Measurements from ENCODE around the gene GPR156. TPM values are rescaled to one million over a fixed set of nuclear protein-coding genes. Genes with fewer than 3 reads are reported as not detected.
"Not testable (repeated sequence)": the region's sequence is repeated elsewhere in the genome, so short reads cannot be mapped to it uniquely, and the experiment has no call there.

GPR156 gene
- total RNA-seq, 1 donor from 2014 or later = 0.10 TPM

- DNase-seq (no peak), ATAC-seq (no peak)
- intact Hi-C loops (cut with micrococcal nuclease) = no loop called here
Observed at GRCh38 chr3:120170223-120170622, 114.8 kb downstream of the GPR156 start.

GRCh38 chr3:120169407-120169806, 115.6 kb downstream of the GPR156 start:
- DNase-seq (no peak), ATAC-seq (no peak)
- intact Hi-C loops (cut with micrococcal nuclease) = no loop called here

- DNase-seq (no peak), ATAC-seq (no peak)
- intact Hi-C loops (cut with micrococcal nuclease) = no loop called here
Observed at GRCh38 chr3:120168611-120169010, 116.4 kb downstream of the GPR156 start.

- intact Hi-C loops (cut with micrococcal nuclease) = no loop called here
- DNase-seq (no peak), ATAC-seq (no peak)
Observed at GRCh38 chr3:120168038-120168437, 117.0 kb downstream of the GPR156 start.

GRCh38 chr3:120167488-120167887, 117.5 kb downstream of the GPR156 start:
- ATAC-seq (no peak), DNase-seq (no peak)
- intact Hi-C loops (cut with micrococcal nuclease) = no loop called here

- intact Hi-C loops (cut with micrococcal nuclease) = no loop called here
- DNase-seq (no peak), ATAC-seq (no peak)
Observed at GRCh38 chr3:120163816-120164215, 121.2 kb downstream of the GPR156 start.

GRCh38 chr3:120163026-120163425, 122.0 kb downstream of the GPR156 start:
- no peak for ATAC-seq
- intact Hi-C loops (cut with micrococcal nuclease) = no loop called here
- no peak for DNase-seq

GRCh38 chr3:120162400-120162799, 122.6 kb downstream of the GPR156 start:
- ATAC-seq (no peak), DNase-seq (no peak)
- intact Hi-C loops (cut with micrococcal nuclease) = no loop called here

GRCh38 chr3:120161902-120162301, 123.1 kb downstream of the GPR156 start:
- ATAC-seq (peak; percentile 15), DNase-seq (no peak)
- intact Hi-C loops (cut with micrococcal nuclease) = no loop called here

- DNase-seq (peak; percentile 68), ATAC-seq (peak; percentile 96)
- intact Hi-C loops (cut with micrococcal nuclease) = no loop called here
Observed at GRCh38 chr3:120160050-120160449, 125.0 kb downstream of the GPR156 start.

GRCh38 chr3:120157681-120158080, 127.3 kb downstream of the GPR156 start:
- intact Hi-C loops (cut with micrococcal nuclease) = no loop called here

GRCh38 chr3:120157113-120157512, 127.9 kb downstream of the GPR156 start:
- no peak for ATAC-seq
- DNase-seq = no peak
- intact Hi-C loops (cut with micrococcal nuclease) = no loop called here

More at GRCh38 chr3:120157681-120158080, 127.3 kb downstream of the GPR156 start:
- DNase-seq (no peak), ATAC-seq (no peak)

GRCh38 chr3:120156699-120157098, 128.3 kb downstream of the GPR156 start:
- DNase-seq (no peak), ATAC-seq (no peak)
- intact Hi-C loops (cut with micrococcal nuclease) = no loop called here

- intact Hi-C loops (cut with micrococcal nuclease); DNase-seq; ATAC-seq: not testable (repeated sequence)
Observed at GRCh38 chr3:120155694-120156093, 129.3 kb downstream of the GPR156 start.

GRCh38 chr3:120155108-120155507, 129.9 kb downstream of the GPR156 start:
- DNase-seq (no peak), ATAC-seq (no peak)
- intact Hi-C loops (cut with micrococcal nuclease) = no loop called here

GRCh38 chr3:120153294-120153693, 131.7 kb downstream of the GPR156 start:
- intact Hi-C loops (cut with micrococcal nuclease) = no loop called here
- ATAC-seq = no peak

GRCh38 chr3:120151791-120152190, 133.2 kb downstream of the GPR156 start:
- intact Hi-C loops (cut with micrococcal nuclease) = no loop called here

More at GRCh38 chr3:120153294-120153693, 131.7 kb downstream of the GPR156 start:
- no peak for DNase-seq

GRCh38 chr3:120148187-120148949, 136.7 kb downstream of the GPR156 start:
- intact Hi-C loops (cut with micrococcal nuclease) = no loop called here
- no peak for ATAC-seq
- no peak for DNase-seq

More at GRCh38 chr3:120151791-120152190, 133.2 kb downstream of the GPR156 start:
- ATAC-seq (no peak), DNase-seq (no peak)

- intact Hi-C loops (cut with micrococcal nuclease) = no loop called here
- no peak for DNase-seq
- ATAC-seq = peak; percentile 59
Observed at GRCh38 chr3:120147072-120147871, 137.8 kb downstream of the GPR156 start.

- ATAC-seq (no peak), DNase-seq (no peak)
- intact Hi-C loops (cut with micrococcal nuclease) = no loop called here
Observed at GRCh38 chr3:120145542-120146285, 139.3 kb downstream of the GPR156 start.
